ENCODE data around the gene RCN1.
"Not testable (repeated sequence)": the region's sequence is repeated elsewhere in the genome, so short reads cannot be mapped to it uniquely, and the experiment has no call there.

Gene RCN1

GRCh38 chr11:32080361-32080980 is 10.4 kb upstream of the RCN1 start:
- DNase-seq: no peak

- peak; percentile 32 to 73 for DNase-seq
Measured at GRCh38 chr11:32081129-32081641, 9.7 kb upstream of the RCN1 start.

DNA sequence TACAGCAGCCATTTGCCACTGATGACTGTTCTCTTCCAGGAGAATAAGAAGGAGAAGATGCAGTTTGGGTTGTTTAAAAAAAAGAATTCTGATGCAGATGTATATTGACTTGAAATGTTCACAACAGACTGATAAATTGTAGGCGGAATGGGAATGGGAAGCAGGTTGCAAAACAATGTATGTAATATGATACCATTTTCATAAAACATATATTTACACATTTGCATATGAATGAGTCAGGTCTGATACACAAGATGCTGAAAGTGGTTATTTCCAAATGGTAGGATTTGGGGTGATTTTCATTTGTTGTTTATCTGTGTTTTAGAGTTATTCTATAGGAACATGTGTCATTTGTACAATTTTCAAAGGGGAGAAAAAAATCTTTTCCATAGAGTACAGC is 9.0 kb upstream of the RCN1 start:
- DNase-seq: no peak

DNA sequence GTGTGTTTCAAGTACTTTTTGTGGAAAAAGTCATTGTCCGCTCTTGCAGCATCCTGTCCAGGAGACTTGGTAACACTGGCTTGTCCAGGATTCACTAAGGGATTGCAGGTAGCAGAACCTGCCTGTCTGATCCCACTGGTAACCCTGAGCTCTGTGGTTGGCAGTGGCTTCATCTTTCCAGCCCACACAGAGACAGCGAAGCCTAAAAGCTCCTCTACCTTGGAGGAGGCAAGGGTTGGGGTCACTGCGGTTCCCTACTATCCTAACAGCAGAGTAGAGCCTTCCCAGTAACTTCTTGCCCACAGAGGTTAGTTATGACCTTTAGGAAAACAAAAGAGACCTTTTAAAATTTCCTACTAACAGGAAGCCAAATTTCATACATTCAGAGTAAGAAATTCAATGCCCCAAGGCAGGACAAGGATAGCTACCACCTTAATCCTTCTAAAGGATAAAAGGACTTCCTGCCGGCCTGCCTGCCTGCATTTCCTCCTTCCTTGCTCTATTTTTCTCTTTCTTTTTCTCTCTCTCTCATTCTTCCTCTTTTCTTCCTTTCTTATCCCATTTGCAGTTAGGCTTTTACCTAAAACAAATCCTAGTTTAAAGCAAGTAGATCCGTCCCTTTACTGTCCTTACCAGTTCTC is 8.4 kb upstream of the RCN1 start:
- DNase-seq: no peak

DNA sequence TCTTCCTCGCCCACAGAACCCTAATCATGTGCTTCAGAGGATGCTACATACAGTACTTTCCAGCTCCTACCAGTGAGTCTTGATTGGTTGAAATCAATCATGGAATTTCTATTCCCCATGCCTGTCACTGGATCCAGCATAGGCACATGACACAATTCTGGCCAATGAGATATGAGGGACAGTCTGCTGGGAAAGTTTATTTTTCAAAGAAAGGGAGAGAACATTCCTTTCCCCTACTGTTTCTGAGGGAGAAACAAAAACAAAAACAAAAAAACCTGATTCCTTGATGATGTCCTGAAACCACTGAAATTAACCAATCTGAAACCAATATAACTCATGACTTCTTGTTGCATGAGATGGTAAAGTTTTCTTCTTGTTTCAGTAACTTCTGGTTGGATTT is 3.3 kb upstream of the RCN1 start:
- no peak for DNase-seq

DNA sequence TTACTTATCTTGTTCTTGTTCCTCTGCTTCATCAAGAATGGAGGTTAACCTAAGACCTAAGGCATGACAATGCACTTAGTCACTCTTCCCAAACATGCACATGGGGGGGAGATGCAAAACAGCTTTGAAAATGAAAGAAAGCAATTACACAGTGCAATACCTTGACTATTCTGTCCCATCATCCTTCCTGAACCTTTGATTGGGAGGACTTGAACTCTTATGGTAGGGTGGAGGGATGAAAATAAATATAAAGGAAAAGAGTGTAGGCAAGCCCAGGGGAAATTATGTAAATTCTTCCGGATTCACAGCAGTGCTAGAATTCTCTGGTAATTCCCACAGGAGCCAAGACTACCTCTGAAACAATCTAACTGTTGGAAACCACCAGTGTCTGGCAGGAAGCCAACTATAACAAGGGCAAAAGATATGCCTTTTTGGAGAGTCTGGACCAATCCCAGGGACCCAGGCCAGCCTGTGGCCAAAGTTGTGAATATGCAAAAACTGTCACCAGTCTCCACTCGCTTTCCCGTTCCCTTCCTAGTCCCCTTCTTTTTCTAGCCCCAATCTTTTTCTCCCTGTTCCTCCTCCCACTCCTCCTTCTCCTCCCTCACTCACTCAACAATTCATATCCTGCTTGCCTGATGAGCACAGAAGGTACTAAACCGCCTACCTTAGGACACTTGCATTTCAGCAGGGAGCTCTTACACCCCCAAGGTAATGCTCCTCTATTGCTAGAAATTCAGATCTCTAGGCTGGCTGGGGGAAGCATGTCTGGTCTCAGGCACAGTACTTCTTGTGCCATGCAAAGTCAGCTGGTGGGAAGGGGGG is 2.5 kb upstream of the RCN1 start:
- peak; percentile 15 to 66 for DNase-seq

GRCh38 chr11:32092581-32093170 is 1.8 kb downstream of the RCN1 start:
- DNase-seq: no peak

DNA sequence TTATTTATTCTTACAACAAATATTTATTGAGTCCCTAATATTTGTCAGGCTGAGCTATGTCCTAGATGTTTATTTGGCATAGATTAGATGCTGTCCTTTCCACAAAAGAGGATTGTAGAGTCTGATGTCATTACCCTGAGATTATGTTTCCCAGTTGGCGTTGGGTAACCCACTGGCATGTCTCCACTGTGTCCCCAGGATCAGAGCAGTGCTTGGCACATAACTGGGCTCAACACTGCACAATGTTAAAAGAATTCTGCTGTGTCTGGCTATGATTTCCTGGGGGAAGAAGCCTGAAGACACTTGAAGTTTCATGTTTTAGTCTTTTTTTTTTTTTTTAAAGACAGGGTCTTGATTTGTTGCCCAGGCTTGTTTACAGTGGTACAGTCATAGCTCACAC is 4.0 kb downstream of the RCN1 start:
- DNase-seq: no peak

DNA sequence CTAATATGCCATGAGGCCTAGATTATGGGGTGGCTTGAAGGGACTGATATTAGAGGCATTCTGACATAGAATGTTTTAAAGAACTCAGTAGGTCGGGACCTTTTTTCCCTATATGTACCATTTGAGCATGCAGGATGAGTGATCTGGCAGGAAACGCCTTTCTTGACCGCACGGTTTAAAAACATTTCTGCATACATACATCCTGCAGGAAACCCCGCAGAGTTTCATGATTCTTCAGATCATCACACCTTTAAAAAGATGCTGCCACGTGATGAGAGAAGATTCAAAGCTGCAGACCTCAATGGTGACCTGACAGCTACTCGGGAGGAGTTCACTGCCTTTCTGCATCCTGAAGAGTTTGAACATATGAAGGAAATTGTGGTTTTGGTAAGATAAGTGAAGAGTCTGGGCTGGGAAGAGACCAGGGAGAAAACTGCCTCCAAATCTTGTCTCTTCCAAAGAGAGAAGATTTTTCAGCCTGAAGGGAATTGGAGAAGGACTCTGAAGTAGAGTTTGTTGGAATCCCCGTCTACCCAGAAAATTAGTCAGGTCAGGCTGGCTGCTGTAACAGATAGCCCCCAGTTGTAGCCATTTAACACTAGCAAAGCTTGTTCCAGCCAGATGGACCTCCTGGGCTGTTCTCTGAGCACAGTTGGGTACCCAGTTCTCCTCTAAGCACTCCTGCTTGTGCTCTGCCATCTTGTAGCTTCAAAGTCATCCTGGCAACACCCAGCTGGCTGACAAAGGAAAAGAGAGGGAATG is 7.4 kb downstream of the RCN1 start:
- no peak for DNase-seq

DNA sequence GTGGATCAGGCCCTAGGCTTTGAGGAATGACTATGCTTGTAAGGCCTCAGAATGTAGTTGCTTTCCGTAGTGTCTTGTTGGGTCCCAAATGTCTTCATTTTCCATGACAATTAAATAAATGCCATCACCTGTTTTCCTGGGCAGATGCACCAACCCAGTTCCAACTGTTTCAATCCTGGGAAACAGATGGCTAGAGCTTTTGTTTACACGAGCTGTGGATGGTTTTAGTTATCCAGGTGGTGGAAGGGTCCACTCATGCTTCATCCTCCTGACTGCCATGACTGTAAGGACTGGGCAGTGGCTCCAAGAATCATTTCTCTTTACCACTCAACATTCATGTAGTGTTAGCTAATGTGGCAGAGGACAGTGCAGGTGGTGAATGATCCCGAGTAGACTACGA is 8.6 kb downstream of the RCN1 start:
- DNase-seq: no peak

- no peak for DNase-seq
Measured at GRCh38 chr11:32100495-32100894, 9.6 kb downstream of the RCN1 start.

DNA sequence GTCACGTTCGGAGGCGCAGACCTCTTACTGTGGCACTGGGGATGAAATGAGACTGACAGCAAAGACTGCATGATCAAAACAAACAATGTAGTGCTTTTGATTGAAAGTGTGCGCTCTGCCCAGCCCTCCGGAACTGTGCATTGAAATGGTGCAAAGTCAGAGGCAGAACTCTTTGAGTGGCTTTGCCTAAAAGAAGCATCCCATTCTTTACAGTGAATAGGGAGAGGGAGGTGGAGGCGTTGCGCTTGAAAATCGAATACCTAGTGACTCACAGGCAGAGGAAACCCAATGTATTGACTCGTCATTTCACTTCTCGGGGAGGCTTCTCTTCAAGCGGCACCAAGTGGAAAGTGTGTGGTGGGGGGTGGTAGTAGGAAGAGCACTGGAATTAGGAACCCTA is 10.9 kb downstream of the RCN1 start:
- DNase-seq: no peak

DNA sequence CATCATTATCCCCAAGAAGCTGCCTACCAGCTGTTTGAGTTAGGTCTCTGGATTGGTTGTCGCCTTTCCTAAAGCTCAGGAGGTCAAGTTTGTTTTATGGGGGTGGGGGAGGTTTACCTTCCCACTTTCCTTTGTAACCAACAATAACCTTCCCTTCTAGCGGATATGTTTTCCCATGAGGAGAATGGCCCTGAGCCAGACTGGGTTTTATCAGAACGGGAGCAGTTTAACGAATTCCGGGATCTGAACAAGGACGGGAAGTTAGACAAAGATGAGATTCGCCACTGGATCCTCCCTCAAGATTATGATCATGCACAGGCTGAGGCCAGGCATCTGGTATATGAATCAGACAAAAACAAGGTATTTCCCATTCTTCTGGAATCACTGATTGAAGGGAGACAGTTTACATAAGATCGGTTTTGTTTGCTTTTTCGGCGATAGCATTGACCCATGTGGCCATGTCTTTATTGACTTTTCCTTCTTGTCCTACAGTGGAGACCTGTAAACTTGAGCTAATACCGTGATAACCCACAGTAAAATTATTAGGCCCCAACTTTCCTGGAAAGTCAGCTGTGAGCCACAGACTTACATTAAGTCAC is 12.3 kb downstream of the RCN1 start:
- not testable (repeated sequence) for DNase-seq

DNA sequence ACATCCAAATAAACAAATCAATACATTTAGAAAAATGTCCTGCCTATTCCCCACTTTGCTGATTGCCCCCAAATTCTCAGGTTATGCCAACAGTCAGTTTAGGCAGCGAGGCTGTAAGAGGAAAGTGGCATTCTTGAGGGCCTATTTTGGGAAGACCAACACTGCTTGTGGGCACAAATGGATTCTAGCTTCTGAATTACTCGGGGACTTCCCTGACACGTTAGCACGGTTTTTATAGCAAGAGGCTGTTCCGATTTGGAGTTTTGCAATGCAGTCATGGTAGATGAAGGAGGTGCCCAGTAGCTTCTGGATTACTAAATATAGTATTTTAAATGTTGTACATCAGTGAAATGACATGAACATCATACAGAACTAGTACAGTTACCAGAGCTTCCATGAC is 13.1 kb downstream of the RCN1 start:
- no peak for DNase-seq

GRCh38 chr11:32105871-32106560 is 15.1 kb downstream of the RCN1 start:
- DNase-seq: no peak

GRCh38 chr11:32107647-32108046 is 16.8 kb downstream of the RCN1 start:
- no peak for DNase-seq

GRCh38 chr11:32108576-32108975 is 17.7 kb downstream of the RCN1 start:
- no peak for DNase-seq

GRCh38 chr11:32109138-32109537 is 18.3 kb downstream of the RCN1 start:
- no peak for DNase-seq

- DNase-seq: no peak
Measured at GRCh38 chr11:32109592-32109991, 18.7 kb downstream of the RCN1 start.

DNA sequence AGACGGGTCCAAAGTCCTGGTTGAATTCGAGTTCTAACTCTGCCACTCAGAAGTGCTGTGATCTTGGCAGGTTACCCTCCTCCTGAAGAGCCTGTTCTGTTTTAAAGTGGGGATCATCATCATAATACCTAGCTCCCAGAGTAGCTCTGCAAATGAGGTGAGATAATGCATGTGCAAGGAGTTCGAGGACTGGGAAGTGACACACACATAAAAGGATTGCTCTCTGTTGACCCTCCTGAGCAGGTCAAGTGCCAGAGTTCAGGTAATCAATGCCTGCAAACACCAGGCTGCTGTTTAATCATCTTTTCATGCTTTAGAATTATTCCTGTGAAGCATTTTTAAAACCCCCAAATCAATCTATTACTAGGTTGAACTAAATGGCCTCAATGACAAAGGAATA is 19.9 kb downstream of the RCN1 start:
- no peak for DNase-seq

- no peak for DNase-seq
Measured at GRCh38 chr11:32113200-32113919, 22.5 kb downstream of the RCN1 start.

Measured in NCI-H446 (cell line).